ENCODE data around the gene JARID2. TPM values are rescaled to one million over a fixed set of nuclear protein-coding genes. Genes with fewer than 3 reads are reported as not detected.

The JARID2 gene
- 10 to 100 TPM; 13.5 to 14.8 TPM for total RNA-seq
- polyA plus RNA-seq: 10 to 100 TPM in 1 of 2 donors, 1 to 10 TPM in 1; 3.8 to 10.4 TPM
- long read RNA-seq, donor 1: 0 reads
- long read RNA-seq, donor 2: 0 reads
- long read RNA-seq, donor 3, full-length matches to known transcripts: 1 of 1 reads
- long read RNA-seq, donor 3, partial matches to known transcripts: 0 of 1 reads
- long read RNA-seq, donor 3, other reads (novel, unspliced or antisense): 0 of 1 reads
- long read RNA-seq, donor 4, partial matches to known transcripts: 7 of 7 reads
- long read RNA-seq, donor 4, other reads (novel, unspliced or antisense): 0 of 7 reads
- long read RNA-seq, donor 5, partial matches to known transcripts: 8 of 8 reads
- long read RNA-seq, donor 5, other reads (novel, unspliced or antisense): 0 of 8 reads

DNA sequence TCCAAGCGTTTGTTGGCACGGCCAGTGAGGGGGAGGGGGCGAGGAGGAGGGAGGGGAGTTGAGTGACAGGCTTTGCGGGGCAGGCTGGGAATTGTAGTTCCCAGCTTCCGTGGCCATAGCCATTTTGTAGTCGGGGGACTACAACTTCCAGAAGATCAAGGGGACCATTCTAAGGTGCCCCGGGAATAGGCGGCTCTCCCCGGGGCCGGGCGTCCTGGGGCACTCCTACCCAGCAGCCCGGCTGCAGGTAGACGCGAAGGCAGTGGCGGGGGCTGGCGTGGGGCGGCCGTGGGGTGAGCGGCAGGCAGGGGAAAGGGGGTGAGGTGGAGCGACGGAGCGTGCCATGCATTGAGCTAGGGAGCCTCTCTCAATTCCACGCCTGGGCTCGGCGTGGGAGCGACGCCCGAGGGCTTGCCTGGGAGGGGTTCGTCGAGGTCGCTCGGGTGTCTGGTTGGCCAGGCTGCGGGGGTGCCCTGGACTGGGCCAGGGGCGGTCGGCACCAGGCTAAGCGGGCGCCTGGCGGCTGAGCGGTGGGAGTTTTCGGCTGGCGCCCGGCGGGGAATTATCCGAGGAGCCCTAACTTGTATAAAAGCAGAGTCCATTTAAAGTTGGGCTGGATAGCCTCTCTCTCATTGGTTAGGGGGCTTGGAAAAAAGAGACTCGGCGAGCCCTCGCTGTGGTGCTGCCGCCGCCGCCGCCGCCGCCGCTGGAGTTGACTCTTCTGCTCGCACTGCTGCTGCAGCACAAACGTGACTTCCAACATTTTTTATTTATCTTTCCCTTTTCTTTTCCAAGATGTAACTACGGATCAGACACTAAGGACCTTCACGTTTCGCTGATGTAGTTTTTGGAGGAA is at the start of gene JARID2:
Gene JARID2 (plus strand): TSS at position 709 of the 856 bp plus-strand sequence. CDS start 471 bp downstream, outside the sequence.
- Histone ChIP-seq H3K36me3 (ENCODE audit: control insufficient read depth in 4 of 4, insufficient read depth in 4 of 4, low read length in 4 of 4) (no peaks in the 10 kb centered on the region), H3K27ac (ENCODE audit: low read depth in 1 of 2, low read length in 1 of 2) (peak within 1 kb of the TSS; percentile 99), H3K4me1 (ENCODE audit: control insufficient read depth in 5 of 5, insufficient read depth in 5 of 5, low read length in 5 of 5) (peaks cover 0 to 11% (median 4%) of the 10 kb centered on the region in 5 donors), H3K9me3 (ENCODE audit: control insufficient read depth in 4 of 4, insufficient read depth in 3 of 4, low read length in 3 of 4) (no peaks in the 10 kb centered on the region), H3K27me3 (ENCODE audit: control insufficient read depth in 3 of 3, insufficient read depth in 3 of 3, low read length in 2 of 3) (no peaks in the 10 kb centered on the region), H3K4me3 (peak within 1 kb of the TSS; percentile 91), H3K9ac (ENCODE audit: insufficient read depth in 1 of 2, low read length in 2 of 2) (peak within 1 kb of the TSS; percentile 26 to 82)
- ATAC-seq (ENCODE audit: insufficient read depth, low FRiP score): peak; percentile 86
- WGBS, 2 donors: 0% methylated on average over 55 to 59 of the region's 59 CpGs
- TF ChIP-seq, protein P1, sequence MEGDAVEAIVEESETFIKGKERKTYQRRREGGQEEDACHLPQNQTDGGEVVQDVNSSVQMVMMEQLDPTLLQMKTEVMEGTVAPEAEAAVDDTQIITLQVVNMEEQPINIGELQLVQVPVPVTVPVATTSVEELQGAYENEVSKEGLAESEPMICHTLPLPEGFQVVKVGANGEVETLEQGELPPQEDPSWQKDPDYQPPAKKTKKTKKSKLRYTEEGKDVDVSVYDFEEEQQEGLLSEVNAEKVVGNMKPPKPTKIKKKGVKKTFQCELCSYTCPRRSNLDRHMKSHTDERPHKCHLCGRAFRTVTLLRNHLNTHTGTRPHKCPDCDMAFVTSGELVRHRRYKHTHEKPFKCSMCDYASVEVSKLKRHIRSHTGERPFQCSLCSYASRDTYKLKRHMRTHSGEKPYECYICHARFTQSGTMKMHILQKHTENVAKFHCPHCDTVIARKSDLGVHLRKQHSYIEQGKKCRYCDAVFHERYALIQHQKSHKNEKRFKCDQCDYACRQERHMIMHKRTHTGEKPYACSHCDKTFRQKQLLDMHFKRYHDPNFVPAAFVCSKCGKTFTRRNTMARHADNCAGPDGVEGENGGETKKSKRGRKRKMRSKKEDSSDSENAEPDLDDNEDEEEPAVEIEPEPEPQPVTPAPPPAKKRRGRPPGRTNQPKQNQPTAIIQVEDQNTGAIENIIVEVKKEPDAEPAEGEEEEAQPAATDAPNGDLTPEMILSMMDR (IDR thresholded peaks at IDR 0.05; ENCODE audit: control extremely low read depth, extremely low read depth): no peak
- DNase-seq: peak; percentile 99

DNA sequence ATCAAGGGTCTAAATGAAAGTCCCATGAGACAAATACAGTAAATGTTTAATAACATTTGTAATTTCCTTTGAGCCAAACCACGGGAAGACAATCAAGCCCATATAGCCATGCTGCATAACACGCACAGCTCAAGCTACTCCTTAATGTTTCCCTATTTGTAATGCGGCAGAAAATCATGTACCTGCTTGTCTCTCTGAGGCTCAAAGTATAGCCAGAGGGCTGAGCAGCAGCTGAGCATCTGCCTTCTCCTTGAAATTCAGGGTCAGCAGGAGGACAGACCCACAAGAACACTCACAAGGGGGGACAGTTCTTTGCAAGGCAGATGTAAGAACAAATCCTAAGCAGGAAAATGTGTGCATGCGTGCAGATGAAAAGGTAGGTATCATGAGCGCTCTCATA is 45.8 kb upstream of the JARID2 start:
- DNase-seq (no peak), ATAC-seq (ENCODE audit: insufficient read depth, low FRiP score) (no peak)
- 85% methylated on average over 5 of the region's 5 CpGs for WGBS, 2 donors
- H3K36me3 ChIP-seq (ENCODE audit: control insufficient read depth in 4 of 4, insufficient read depth in 4 of 4, low read length in 4 of 4): no peaks in the 10 kb centered on the region
- H3K9ac ChIP-seq (ENCODE audit: insufficient read depth in 1 of 2, low read length in 2 of 2): no peak overlapping the region
- H3K4me1 ChIP-seq (ENCODE audit: control insufficient read depth in 5 of 5, insufficient read depth in 5 of 5, low read length in 5 of 5): no peaks in the 10 kb centered on the region
- H3K27me3 ChIP-seq (ENCODE audit: control insufficient read depth in 3 of 3, insufficient read depth in 3 of 3, low read length in 2 of 3): no peaks in the 10 kb centered on the region
- no peak overlapping the region for H3K27ac ChIP-seq (ENCODE audit: low read depth in 1 of 2, low read length in 1 of 2)
- no peak overlapping the region for H3K4me3 ChIP-seq
- TF ChIP-seq, protein P1 (IDR thresholded peaks at IDR 0.05; ENCODE audit: control extremely low read depth, extremely low read depth): no peak
- no peaks in the 10 kb centered on the region for H3K9me3 ChIP-seq (ENCODE audit: control insufficient read depth in 4 of 4, insufficient read depth in 3 of 4, low read length in 3 of 4)

DNA sequence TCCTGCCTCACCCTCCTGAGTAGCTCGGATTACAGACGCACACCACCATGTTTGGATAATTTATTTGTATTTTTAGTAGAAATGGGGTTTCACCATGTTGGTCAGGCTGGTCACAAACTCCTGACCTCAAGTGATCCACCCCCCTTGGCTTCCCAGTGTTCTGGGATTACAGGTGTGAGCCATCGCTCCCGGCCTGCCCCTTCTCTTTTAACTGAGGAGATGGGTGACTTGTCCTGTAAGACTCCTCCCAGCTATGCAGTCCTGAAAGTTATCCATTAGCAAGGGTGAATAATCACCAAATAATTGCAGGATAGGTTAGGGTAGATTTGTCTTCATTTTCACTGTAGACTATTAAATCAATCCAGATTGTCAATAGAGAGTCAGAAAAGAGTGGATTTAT is 40.5 kb upstream of the JARID2 start:
- Histone ChIP-seq H3K27me3 (ENCODE audit: control insufficient read depth in 3 of 3, insufficient read depth in 3 of 3, low read length in 2 of 3) (no peaks in the 10 kb centered on the region), H3K4me1 (ENCODE audit: control insufficient read depth in 5 of 5, insufficient read depth in 5 of 5, low read length in 5 of 5) (no peaks in the 10 kb centered on the region), H3K9me3 (ENCODE audit: control insufficient read depth in 4 of 4, insufficient read depth in 3 of 4, low read length in 3 of 4) (no peaks in the 10 kb centered on the region), H3K27ac (ENCODE audit: low read depth in 1 of 2, low read length in 1 of 2) (no peak overlapping the region), H3K36me3 (ENCODE audit: control insufficient read depth in 4 of 4, insufficient read depth in 4 of 4, low read length in 4 of 4) (no peaks in the 10 kb centered on the region), H3K4me3 (no peak overlapping the region), H3K9ac (ENCODE audit: insufficient read depth in 1 of 2, low read length in 2 of 2) (no peak overlapping the region)
- no peak for DNase-seq
- ATAC-seq (ENCODE audit: insufficient read depth, low FRiP score): no peak
- TF ChIP-seq, protein P1 (IDR thresholded peaks at IDR 0.05; ENCODE audit: control extremely low read depth, extremely low read depth): no peak
- WGBS, 2 donors: 94 to 95% methylated on average over 4 of the region's 4 CpGs
